Kidney epithelial cell (primary cell): ENCODE results near the gene ZNF497. TPM values are rescaled to one million over a fixed set of nuclear protein-coding genes. Genes with fewer than 3 reads are reported as not detected.
A peak's percentile ranks its signal among the peaks of the same experiment; 100 is the strongest.

Source experiments
- DNase-seq: peaks from one replicate; pipeline ENCODE4 v3.0.0-alpha.2; 2010; ENCODE audit warnings: low read depth
- H3K27me3 ChIP-seq: 2 replicates; pipeline ENCODE4 v1.6.0; 2011; ENCODE audit warnings: low read length; ENCODE audit not compliant: control insufficient read depth, insufficient read depth
- H3K36me3 ChIP-seq: 2 replicates; pipeline ENCODE4 v1.5.1; 2011; ENCODE audit warnings: low read length; ENCODE audit not compliant: control insufficient read depth, insufficient read depth
- H3K4me3 ChIP-seq: 2 replicates; pipeline ENCODE4 v1.5.1; 2011; ENCODE audit warnings: low read depth, mild to moderate bottlenecking, control low read depth, low read length
- total RNA-seq: library from RNA; depleted of rRNA; stranded (reverse); fragments of >200 nt; gene quantifications from 2 replicates; pipeline ENCODE4 v1.2.3, GENCODE V29; 2015
- TF ChIP-seq, protein P1 (sequence below): IDR thresholded peaks from 2 replicates; pipeline ENCODE4 v1.5.1; 2011; ENCODE audit warnings: mild to moderate bottlenecking, moderate library complexity, low read length, control low read depth, inconsistent platforms; ENCODE audit not compliant: insufficient read depth, poor library complexity, severe bottlenecking

ZNF497 gene
- total RNA-seq, 1 donor from 2014 or later: 0.58 TPM

DNA sequence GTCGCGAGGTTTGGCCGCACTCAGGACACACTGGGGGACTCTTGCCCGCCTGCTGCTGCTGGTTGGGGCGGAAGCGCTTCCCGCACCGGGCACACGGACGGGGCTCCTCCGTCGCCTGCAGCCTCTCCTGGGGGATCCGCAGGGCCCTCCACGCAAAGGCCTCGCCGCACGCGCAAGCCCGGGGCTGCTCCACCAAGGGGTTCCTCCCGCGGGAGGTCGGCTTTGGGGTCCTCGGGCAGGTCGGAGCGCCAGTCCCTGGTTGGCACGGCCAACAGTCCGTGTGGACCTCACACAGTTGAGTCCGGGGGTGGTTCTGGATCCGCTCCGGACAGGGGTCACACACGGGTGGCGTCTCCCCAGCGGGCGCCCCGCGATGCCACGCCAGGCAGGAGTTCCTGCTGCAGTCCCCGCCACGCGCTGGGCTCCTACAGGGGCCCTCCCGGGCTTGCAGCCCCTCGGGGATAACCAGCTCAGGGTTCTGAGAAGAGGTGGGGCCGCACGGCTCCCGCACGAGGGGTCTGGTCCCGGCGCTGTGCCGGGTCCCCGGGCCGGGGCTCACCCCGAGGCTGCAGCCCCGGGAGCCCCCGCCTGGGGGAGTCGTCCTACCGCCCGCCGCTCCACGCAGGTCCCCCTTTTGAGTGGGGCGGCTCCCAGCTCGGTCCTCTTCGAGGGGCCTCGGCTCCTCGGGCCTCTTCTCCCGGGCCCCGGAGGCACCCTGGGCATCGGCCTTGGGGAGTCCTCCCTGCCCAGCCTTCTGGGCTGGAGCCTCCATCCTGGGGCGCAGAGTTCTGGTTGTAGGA lies 6.2 kb upstream of the ZNF497 start:
- TF ChIP-seq, protein P1, sequence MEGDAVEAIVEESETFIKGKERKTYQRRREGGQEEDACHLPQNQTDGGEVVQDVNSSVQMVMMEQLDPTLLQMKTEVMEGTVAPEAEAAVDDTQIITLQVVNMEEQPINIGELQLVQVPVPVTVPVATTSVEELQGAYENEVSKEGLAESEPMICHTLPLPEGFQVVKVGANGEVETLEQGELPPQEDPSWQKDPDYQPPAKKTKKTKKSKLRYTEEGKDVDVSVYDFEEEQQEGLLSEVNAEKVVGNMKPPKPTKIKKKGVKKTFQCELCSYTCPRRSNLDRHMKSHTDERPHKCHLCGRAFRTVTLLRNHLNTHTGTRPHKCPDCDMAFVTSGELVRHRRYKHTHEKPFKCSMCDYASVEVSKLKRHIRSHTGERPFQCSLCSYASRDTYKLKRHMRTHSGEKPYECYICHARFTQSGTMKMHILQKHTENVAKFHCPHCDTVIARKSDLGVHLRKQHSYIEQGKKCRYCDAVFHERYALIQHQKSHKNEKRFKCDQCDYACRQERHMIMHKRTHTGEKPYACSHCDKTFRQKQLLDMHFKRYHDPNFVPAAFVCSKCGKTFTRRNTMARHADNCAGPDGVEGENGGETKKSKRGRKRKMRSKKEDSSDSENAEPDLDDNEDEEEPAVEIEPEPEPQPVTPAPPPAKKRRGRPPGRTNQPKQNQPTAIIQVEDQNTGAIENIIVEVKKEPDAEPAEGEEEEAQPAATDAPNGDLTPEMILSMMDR: no peak
- no peaks in the 10 kb centered on the region for H3K36me3 ChIP-seq
- H3K27me3 ChIP-seq: no peaks in the 10 kb centered on the region

DNA sequence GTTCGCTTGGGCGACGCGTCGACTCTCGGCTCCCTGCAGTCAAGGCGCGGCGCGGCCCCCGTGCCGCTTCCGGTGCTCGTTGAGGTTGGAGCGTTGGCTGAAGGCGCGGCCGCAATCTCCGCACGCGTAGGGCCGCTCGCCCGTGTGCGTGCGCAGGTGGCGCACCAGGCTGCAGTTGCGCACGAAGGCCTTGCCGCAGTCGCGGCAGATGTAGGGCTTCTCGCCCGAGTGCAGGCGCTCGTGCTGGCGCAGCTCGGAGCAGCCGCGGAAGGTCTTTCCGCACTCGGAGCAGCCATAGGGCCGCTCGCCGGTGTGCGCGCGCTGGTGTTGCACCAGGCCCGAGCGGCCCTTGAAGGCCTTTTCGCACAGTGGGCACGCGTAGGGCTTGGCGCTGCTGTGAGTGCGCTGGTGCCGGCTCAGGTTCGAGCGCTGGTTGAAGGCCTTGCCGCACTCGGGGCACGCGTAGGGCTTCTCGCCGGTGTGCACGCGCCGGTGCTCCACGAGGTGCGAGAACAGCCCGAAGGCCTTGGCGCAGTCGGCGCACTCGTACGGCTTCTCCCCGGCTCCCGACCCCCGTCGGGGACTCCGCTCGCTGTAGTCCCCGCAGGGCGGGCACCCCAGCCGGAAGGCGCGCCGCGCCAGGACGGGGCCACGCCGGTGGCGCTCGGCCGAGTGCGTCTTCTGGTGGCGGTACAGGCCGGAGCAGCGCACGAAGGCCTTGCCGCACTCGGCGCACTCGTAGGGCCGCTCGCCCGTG lies 5.3 kb upstream of the ZNF497 start:
- no peak for DNase-seq
- H3K4me3 ChIP-seq: no peak overlapping the region
- TF ChIP-seq, protein P1: no peak

More for the DNA sequence above, 6.2 kb upstream of the ZNF497 start:
- no peak for DNase-seq
- H3K4me3 ChIP-seq: no peak overlapping the region

DNA sequence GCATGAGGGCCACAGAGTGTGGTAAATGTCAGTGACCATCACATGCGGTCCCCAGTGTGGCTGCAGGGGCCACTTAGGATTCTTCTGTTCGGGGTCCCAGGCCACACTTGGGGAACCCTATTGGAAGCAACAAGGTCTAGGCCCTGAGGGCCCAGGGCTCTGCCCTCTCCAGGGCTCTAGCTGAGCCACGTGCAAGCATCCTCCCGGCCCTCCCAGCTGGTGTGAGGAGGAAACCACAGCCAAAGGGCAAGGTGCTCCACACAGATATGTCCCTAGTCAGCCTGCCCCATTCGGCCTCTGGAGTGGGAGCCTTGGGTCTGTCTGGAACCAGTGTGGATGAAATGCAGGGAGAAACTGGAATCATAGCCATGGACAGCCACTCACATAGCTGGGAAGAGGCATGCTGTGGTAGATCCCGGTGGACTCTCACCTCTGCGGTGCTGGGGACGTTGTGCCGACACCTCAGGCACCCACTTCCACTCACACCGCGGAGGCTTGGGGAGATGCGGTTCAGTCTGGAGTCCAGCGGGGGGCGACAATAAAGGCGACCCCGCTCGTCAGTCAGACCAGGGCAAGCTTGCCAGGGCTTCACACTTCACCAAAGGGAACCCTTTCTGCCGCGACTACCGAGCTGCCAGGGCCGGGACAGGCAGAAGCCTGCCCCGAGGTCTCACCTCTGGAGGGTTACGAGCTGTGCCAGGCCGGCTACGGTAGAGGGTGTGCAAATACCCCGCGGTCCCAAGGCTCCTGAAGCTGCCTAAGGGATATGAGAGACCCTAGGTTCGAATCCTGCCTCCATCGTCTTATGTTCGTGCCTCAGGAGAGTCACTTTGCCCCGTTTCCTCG lies 4.3 kb upstream of the ZNF497 start:
- H3K36me3 ChIP-seq: no peaks in the 10 kb centered on the region
- TF ChIP-seq, protein P1: no peak
- no peak overlapping the region for H3K4me3 ChIP-seq
- DNase-seq: no peak
- no peaks in the 10 kb centered on the region for H3K27me3 ChIP-seq

More for the DNA sequence above, 5.3 kb upstream of the ZNF497 start:
- H3K27me3 ChIP-seq: no peaks in the 10 kb centered on the region
- no peaks in the 10 kb centered on the region for H3K36me3 ChIP-seq

DNA sequence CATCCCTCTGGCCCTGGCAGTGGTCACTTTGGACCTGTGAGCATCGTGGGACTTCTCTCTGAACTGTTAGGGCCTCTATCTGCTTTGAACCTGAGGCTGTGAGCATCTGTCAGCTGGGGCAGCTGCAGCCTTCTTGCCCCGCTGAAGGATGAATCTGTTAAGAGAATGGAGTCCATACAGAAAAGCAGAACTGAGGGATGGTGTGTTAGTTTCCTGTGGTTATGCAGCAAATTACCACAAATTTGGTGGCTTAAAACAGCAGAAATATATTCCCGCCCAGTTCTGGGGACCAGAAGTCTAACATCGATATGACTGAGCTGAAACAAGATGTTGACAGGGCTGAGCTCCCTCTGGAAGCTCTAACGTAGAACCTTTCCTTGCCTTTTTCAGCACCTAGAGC lies 1.6 kb upstream of the ZNF497 start:
- no peaks in the 10 kb centered on the region for H3K27me3 ChIP-seq
- H3K4me3 ChIP-seq: no peak overlapping the region
- no peaks in the 10 kb centered on the region for H3K36me3 ChIP-seq
- no peak for DNase-seq
- TF ChIP-seq, protein P1: no peak

DNA sequence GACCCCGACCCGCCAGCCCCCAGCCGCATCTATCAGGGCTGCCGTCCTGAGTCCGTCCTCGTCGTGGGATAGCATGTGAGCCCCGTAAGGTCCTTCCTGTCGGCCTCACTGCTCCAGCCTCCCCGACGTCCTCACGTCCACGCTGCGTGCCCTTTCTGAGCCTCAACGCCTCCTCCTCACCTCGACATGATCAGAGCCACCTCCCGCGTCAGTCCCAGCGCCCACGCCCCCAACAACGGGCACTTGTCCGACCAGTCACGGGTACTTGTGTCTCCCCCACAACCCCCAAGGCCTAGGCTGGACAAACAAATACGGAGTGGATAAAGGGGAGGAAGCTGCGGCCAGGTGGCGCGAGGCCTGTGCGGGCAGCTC lies 665 bp downstream of the ZNF497 start:
- DNase-seq: no peak
- TF ChIP-seq, protein P1: no peak
- Histone ChIP-seq H3K4me3 (peak overlapping the region; percentile 55), H3K36me3 (no peaks in the 10 kb centered on the region), H3K27me3 (peaks cover 6% of the 10 kb centered on the region)
